Renal cortex interstitium (tissue), 11 donors: ENCODE measurements around the gene ULK4. TPM values are rescaled to one million over a fixed set of nuclear protein-coding genes. Genes with fewer than 3 reads are reported as not detected.
"Not testable (repeated sequence)": the region's sequence is repeated elsewhere in the genome, so short reads cannot be mapped to it uniquely, and the experiment has no call there.

Experiments
- DNase-seq, 11 donors: peaks; one replicate each; pipeline ENCODE4 v3.0.0-alpha.2; 2013; ENCODE audit warnings: low read depth in 9 of 11, low spot score in 4 of 11; ENCODE audit errors: extremely low read depth in 1 of 11
- polyA plus RNA-seq, 3 donors: library from polyadenylated mRNA; unstranded; fragments of 120-200 nt; gene quantifications; one replicate each; pipeline ENCODE4 v1.2.1, GENCODE V29; 2013; ENCODE audit not compliant: insufficient read length in 3 of 3

The ULK4 gene
- polyA plus RNA-seq, 3 donors: 4.1 to 6.1 (median 5.5) TPM

DNA sequence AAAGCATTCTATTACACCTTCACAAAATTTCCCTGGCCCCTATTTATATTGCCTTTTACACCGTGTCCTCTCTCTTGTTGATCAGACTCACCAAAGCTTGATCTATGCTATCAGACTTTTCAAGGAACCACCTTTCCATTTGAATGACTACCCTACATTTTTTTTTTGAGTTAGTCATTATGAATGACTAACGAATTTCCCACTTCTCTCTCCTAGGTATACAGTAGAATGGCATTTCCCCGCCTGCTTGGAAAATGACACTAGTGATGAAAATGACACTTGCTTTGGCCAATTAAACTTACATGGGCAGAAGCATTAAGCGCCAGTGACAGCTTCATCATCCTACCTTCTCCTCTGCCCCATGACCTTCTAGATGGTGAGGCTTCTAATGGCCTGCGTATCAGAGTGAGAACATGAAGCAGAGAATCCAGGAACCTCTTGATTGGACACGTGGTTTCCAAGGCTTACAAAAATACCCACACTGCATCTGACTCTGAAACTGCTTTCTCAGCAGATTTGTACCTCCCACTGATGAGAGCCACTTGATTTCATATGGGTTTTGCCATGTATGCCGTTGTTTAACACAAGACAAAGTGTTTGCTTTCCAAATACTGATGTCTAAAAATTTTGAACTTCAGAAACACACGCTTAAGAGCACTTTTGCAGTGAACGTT, 392.1 kb downstream of the ULK4 start:
- DNase-seq: no peak

DNA sequence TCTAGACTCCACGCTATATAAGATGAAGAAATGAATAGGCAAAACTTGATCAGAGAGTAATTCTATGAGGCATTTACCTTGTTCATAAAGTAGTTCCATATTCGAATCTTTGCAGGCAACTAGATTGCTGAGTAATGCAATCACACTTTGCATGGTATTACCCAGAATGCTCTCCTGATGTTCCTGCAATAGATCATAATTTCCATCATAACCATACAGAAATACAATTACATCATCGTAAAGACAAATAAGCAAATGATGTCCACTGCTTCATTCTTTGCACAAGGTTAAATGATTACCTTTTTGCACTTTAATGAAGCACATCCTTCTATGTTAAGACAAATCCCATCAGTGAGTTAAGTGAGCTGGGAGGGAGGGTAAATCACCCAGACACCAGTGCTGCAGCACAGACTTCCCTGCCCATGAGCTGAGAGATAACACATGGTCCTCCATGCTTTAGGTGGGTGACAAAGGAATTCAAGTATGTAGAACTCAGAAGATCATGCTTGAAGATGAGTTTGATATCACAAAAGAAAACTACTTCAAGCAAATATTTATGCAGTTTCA, 395.9 kb downstream of the ULK4 start:
- no peak for DNase-seq

GRCh38 chr3:41565003-41565402, 396.9 kb downstream of the ULK4 start:
- no peak for DNase-seq

DNA sequence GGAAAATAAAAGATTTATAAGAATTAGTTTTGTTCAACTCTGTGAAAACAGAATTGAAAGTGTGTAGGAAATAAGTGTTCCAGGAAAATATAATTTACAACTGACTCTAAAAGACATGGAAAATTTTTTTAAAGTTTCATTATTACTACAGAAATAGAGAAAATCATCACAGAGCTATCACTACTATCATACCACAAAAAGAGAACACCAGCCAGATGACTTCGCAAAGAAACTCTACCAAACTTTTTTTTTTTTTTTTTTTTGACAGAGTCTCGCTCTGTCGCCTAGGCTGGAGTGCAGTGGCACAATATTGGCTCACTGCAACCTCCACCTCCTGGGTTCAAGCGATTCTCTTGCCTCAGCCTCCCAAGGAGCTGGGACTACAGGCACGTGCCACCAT, 405.7 kb downstream of the ULK4 start:
- DNase-seq: not testable (repeated sequence)

- no peak for DNase-seq
Observed at GRCh38 chr3:41532976-41533375, 428.9 kb downstream of the ULK4 start.

DNA sequence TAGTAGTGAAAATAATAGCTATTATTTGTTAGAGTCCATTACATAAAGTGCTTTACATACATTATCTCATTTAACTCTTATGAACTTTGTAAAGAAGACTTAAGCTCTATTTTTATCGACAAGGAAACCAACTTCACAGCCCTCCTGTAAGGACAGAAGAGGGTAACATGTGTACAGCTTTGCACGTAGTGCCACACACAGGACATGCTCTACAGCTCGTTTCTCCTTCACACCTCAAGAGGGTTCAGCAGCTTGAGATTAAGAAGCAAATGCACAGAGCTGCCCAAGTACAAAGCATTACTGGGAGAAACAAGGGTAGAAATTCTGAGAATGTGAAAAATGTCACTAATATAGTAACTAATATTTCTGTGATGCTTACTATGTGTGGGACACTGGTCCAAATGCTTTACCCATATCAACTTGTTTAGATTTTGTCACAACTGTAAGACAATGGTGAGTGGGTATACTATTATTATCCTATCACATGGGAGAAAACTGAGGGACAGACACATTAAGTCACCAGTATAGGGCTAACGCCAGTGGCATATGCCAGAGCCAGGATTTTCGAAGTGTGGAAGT, 434.8 kb downstream of the ULK4 start:
- no peak for DNase-seq

GRCh38 chr3:41525303-41526064, 436.4 kb downstream of the ULK4 start:
- DNase-seq: no peak

GRCh38 chr3:41523897-41524296, 438.0 kb downstream of the ULK4 start:
- no peak for DNase-seq

- DNase-seq: no peak
Observed at GRCh38 chr3:41522612-41523011, 439.3 kb downstream of the ULK4 start.

- DNase-seq: no peak
Observed at GRCh38 chr3:41521010-41521655, 440.8 kb downstream of the ULK4 start.

DNA sequence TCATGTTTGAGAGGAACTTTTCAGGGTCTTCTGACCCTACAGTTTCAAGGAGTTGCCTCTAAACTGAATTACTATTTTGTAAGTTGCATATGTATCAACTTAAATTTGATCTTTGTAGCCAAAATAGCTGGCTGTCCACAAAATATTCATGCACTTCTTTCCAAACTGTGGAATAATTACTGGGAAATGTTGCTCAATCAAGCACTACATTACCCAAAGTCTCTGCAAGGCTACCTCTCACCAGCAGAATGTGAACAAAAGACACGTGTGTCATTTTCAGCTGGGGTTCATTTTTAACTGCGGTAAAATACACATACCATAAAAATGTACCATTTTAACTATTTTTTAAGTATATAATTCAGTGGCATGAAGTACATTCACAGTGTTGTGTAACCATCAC, 442.2 kb downstream of the ULK4 start:
- DNase-seq: no peak

GRCh38 chr3:41518626-41519025, 443.3 kb downstream of the ULK4 start:
- peak in 7 of 11 donors; percentile 1 to 37 (median 13) for DNase-seq

GRCh38 chr3:41508063-41508696, 453.7 kb downstream of the ULK4 start:
- no peak for DNase-seq

- no peak for DNase-seq
Observed at GRCh38 chr3:41507336-41508062, 454.4 kb downstream of the ULK4 start.

GRCh38 chr3:41503998-41504623, 457.8 kb downstream of the ULK4 start:
- no peak for DNase-seq

DNA sequence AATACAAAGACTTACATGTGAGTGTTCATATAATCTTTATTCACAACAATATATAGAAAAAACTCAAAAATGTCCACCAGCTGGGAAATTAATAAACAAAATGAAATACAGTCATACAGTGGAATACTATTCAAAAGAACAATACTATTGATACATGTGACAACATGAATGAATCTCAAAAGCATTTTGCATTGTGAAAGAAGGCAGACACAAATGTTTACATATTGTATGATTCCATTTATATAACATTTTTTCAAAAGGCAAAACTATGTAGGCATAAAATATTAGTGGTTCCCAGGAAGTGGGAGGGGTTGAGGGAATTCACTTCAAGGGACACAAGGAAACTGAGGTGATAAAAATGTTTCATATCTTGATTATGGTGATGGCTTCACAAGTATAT, 459.4 kb downstream of the ULK4 start:
- DNase-seq: no peak

GRCh38 chr3:41502023-41502422, 459.9 kb downstream of the ULK4 start:
- DNase-seq: no peak

GRCh38 chr3:41498847-41499246, 463.1 kb downstream of the ULK4 start:
- DNase-seq: no peak
